Ectodermal cell (in vitro differentiated cells): Measurements from ENCODE around the gene L3MBTL4.
"Not testable (repeated sequence)": the region's sequence is repeated elsewhere in the genome, so short reads cannot be mapped to it uniquely, and the experiment has no call there.

Source experiments
- H3K27ac ChIP-seq: 2 replicates; pipeline ENCODE4 v1.7.0; 2013; ENCODE audit warnings: mild to moderate bottlenecking, low read depth, low read length; ENCODE audit not compliant: insufficient read depth, poor library complexity, severe bottlenecking
- H3K27me3 ChIP-seq: 2 replicates; pipeline ENCODE4 v1.7.0; 2013; ENCODE audit warnings: mild to moderate bottlenecking, low read length; ENCODE audit not compliant: insufficient read depth, control insufficient read depth, poor library complexity, severe bottlenecking
- H3K36me3 ChIP-seq: one replicate; pipeline ENCODE4 v1.7.0; 2013; ENCODE audit warnings: low read length; ENCODE audit not compliant: control insufficient read depth, insufficient read depth
- H3K4me1 ChIP-seq: one replicate; pipeline ENCODE4 v1.7.0; 2013; ENCODE audit warnings: low read length; ENCODE audit not compliant: control insufficient read depth, insufficient read depth
- H3K4me3 ChIP-seq: 2 replicates; pipeline ENCODE4 v1.7.0; 2013; ENCODE audit warnings: low read depth, low read length, control low read depth; ENCODE audit not compliant: insufficient read depth
- H3K9me3 ChIP-seq: 2 replicates; pipeline ENCODE4 v1.7.0; 2013; ENCODE audit warnings: mild to moderate bottlenecking, low read length, moderate library complexity; ENCODE audit not compliant: control insufficient read depth
- WGBS, 2 experiments: methylation state at CpG; one replicate each; pipeline ENCODE4 v1.1.7; 2013; ENCODE audit warnings: missing lambda C conversion rate in 2 of 2; 5-methylcytosine and 5-hydroxymethylcytosine counted together

Gene L3MBTL4

DNA sequence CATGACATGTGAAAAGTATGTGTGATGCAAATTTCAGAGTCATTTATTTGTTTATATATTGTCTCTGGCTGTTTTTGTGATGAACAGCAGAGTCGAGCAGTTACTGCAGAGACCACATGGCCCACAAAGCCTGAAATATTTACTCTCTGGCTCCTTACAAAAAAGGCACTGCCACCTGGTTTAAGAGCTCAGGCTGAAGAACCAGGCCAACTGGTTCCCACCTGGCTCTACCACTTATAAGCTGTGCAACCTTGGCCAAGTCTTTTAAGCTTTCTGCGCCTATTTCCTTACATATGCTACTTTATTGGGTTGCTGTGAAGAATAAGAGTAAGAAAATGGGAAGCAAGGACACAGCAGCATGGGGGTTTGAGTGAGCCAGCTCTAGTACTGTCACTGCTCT is 207.6 kb downstream of the L3MBTL4 start:
- Histone ChIP-seq H3K4me3 (no peak overlapping the region), H3K4me1 (no peaks in the 10 kb centered on the region), H3K36me3 (no peaks in the 10 kb centered on the region), H3K27me3 (no peaks in the 10 kb centered on the region), H3K9me3 (no peaks in the 10 kb centered on the region), H3K27ac (no peak overlapping the region)
- WGBS, 2 experiments = 80 to 85% methylated on average over 2 of the region's 2 CpGs

- 88 to 97% methylated on average over 2 of the region's 2 CpGs for WGBS, 2 experiments
- Histone ChIP-seq H3K27ac (no peak overlapping the region), H3K4me3 (no peak overlapping the region)
Measured at GRCh38 chr18:6205706-6206105, 209.0 kb downstream of the L3MBTL4 start.

DNA sequence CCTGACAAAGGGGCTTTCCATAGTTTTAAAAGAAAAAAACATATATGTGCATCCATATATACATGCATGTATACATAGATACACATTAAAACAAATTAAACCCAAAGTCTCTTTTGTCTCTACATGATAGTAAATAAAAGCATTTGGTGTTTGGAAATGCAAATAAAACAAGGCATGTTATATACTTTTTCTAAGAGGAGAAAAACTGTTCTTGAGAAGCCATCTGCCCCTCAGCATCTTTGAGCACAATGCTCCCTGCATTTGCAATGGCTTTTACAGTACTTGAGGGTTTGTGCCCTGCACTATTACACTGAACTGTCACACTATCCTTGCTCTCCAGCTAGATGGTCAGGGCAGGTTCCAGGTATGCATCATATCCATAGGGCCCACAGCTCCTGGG is 210.2 kb downstream of the L3MBTL4 start:
- H3K27me3 ChIP-seq = no peaks in the 10 kb centered on the region
- no peaks in the 10 kb centered on the region for H3K4me1 ChIP-seq
- H3K4me3 ChIP-seq = no peak overlapping the region
- H3K27ac ChIP-seq = no peak overlapping the region
- no peaks in the 10 kb centered on the region for H3K36me3 ChIP-seq
- H3K9me3 ChIP-seq = no peaks in the 10 kb centered on the region

More at GRCh38 chr18:6205706-6206105, 209.0 kb downstream of the L3MBTL4 start:
- no peaks in the 10 kb centered on the region for H3K36me3 ChIP-seq
- H3K9me3 ChIP-seq = no peaks in the 10 kb centered on the region
- no peaks in the 10 kb centered on the region for H3K4me1 ChIP-seq
- H3K27me3 ChIP-seq = no peaks in the 10 kb centered on the region

DNA sequence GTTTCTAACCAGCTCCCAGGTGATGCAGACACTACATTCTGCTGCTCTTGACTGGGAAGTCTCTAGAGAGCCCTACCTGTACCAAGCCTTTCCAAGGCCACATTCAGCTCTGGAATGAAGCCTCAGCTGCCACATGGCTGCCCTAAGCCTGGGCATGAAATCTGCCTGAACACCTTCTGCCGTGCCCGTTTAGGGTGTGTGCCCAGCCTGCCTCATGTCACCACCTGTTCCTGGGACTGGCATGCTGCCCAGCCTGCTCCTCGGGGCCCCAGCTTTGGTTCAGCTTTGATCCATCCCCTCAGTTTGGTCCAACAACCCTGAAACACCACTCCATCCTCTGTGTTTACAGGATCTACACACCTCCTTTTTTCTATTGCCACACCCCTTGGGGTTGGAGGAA is 210.9 kb downstream of the L3MBTL4 start:
- 87 to 93% methylated on average over 3 of the region's 3 CpGs for WGBS, 2 experiments

GRCh38 chr18:6202861-6203260 is 211.8 kb downstream of the L3MBTL4 start:
- Histone ChIP-seq H3K4me3 (no peak overlapping the region), H3K27ac (no peak overlapping the region), H3K9me3 (no peaks in the 10 kb centered on the region), H3K36me3 (no peaks in the 10 kb centered on the region), H3K4me1 (no peaks in the 10 kb centered on the region), H3K27me3 (no peaks in the 10 kb centered on the region)
- WGBS, 2 experiments = 89% methylated on average over 1 of the region's 1 CpG; no CpG with 5 or more reads in 1 of the 2 experiments

More for the DNA sequence above, 210.9 kb downstream of the L3MBTL4 start:
- no peaks in the 10 kb centered on the region for H3K4me1 ChIP-seq
- H3K4me3 ChIP-seq = no peak overlapping the region
- H3K9me3 ChIP-seq = no peaks in the 10 kb centered on the region
- H3K27ac ChIP-seq = no peak overlapping the region
- H3K27me3 ChIP-seq = no peaks in the 10 kb centered on the region
- H3K36me3 ChIP-seq = no peaks in the 10 kb centered on the region

GRCh38 chr18:6200204-6200774 is 214.4 kb downstream of the L3MBTL4 start:
- no peaks in the 10 kb centered on the region for H3K9me3 ChIP-seq
- H3K27me3 ChIP-seq = no peaks in the 10 kb centered on the region
- no peak overlapping the region for H3K27ac ChIP-seq
- 94 to 98% methylated on average over 4 of the region's 4 CpGs for WGBS, 2 experiments
- no peak overlapping the region for H3K4me3 ChIP-seq
- H3K36me3 ChIP-seq = no peaks in the 10 kb centered on the region
- H3K4me1 ChIP-seq = no peaks in the 10 kb centered on the region

- 96 to 100% methylated on average over 1 of the region's 1 CpG for WGBS, 2 experiments
- Histone ChIP-seq H3K27ac (no peak overlapping the region), H3K9me3 (no peaks in the 10 kb centered on the region), H3K4me3 (no peak overlapping the region), H3K4me1 (no peaks in the 10 kb centered on the region), H3K36me3 (no peaks in the 10 kb centered on the region), H3K27me3 (no peaks in the 10 kb centered on the region)
Measured at GRCh38 chr18:6199777-6200176, 214.9 kb downstream of the L3MBTL4 start.

DNA sequence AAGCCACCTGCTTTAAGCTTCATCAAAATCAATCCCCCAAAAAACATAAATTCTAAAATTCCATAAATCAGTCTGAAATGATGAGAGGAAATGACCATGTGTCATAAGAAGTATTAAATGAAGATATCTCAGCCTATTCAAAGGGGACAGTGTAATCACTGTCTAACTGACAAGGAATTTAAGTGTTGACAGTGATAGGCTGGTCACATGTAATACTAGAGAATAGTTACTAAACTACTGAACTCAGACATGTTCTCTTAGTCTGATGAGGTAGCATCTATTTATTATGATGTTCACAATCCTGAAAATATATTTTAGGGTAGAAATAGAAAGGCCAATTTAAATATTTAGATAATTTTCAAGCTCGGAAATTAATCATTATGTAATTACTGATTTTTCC is 216.1 kb downstream of the L3MBTL4 start:
- Histone ChIP-seq H3K36me3 (no peaks in the 10 kb centered on the region), H3K4me3 (no peak overlapping the region), H3K27me3 (no peaks in the 10 kb centered on the region), H3K4me1 (no peaks in the 10 kb centered on the region), H3K27ac (no peak overlapping the region), H3K9me3 (no peaks in the 10 kb centered on the region)
- WGBS, 2 experiments = no CpG with 5 or more reads among the region's 1 CpG

GRCh38 chr18:6194640-6195039 is 220.1 kb downstream of the L3MBTL4 start:
- Histone ChIP-seq H3K27me3 (no peaks in the 10 kb centered on the region), H3K27ac (no peak overlapping the region), H3K36me3 (no peaks in the 10 kb centered on the region), H3K4me1 (no peaks in the 10 kb centered on the region), H3K9me3 (no peaks in the 10 kb centered on the region), H3K4me3 (no peak overlapping the region)
- 90 to 98% methylated on average over 2 of the region's 2 CpGs for WGBS, 2 experiments

DNA sequence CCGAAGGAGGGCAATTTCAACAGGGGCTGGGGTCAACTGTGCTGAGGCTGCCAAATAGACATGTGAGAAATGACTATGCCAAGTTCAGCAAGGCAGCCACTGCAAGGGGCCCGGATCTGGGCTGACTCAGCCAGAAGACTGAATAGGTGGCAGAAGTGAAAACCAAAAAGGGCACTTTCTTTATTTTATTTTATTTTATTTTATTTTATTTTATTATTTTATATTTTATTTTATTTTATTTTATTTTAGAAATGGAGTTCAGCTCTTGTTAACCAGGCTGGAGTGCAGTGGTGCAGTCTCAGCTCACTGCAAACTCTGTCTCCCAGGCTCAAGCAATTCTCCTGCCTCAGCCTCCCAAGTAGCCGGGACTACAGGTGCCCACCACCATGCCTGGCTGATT is 228.9 kb downstream of the L3MBTL4 start:
- H3K36me3 ChIP-seq, H3K4me1 ChIP-seq, H3K4me3 ChIP-seq, H3K27me3 ChIP-seq, H3K27ac ChIP-seq, H3K9me3 ChIP-seq: not testable (repeated sequence)
- 86 to 90% methylated on average over 3 of the region's 3 CpGs for WGBS, 2 experiments
